NCI-H2081 treated with DMSO at 0.1 percent for 48 hours (cell line): ENCODE results near the gene TOGARAM2.
"Not testable (repeated sequence)": the region's sequence is repeated elsewhere in the genome, so short reads cannot be mapped to it uniquely, and the experiment has no call there.

Experiments
- DNase-seq: peaks from one replicate; lab custom pipeline; 2025; lab: John Stamatoyannopoulos, UW

Gene TOGARAM2

GRCh38 chr2:29072971-29073725 lies 92.0 kb downstream of the TOGARAM2 start:
- DNase-seq = no peak

DNA sequence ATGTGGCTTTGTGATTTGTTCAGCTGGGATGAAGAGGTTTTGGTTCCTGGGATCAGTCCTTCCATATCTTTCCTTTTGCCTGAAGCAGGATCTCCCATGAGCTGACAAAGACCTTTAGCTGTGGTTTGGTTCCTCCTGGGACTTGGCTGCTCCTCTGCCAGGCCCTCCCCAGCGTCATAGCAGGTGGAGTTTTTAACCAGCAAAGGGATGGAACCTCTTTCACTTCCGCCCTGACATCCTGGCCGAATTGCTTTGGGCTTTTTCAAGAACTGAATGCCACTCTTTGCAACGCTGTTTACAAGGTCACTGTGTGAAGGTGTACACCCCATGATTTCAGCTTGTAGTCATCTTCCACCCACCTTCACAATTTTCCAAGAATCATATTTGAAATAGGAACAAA lies 92.8 kb downstream of the TOGARAM2 start:
- DNase-seq = no peak

DNA sequence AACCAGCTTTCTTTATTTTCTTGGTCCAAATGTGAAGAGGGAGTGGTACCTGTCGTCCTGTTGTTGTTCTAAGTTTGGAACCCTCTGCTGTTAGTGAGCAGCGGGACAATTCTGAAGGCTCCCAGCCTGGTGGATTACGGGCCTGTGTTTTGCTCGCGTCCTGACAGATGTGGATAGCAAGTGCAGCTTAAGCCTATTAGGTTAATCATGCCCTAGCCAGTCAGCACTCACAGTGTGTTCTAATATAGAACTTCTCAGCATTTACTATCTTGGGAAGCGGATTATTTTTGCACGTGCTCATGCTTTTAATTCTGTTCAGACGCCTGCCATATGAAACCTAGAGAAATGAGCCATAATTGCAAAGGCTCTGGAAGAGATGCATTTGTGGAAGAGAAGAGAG lies 93.3 kb downstream of the TOGARAM2 start, which contains the start of gene PCARE:
Gene PCARE, minus strand, starts transcription at position 113 of the 400 bp plus-strand sequence. CDS start 262 bp downstream, outside the sequence.
- no peak for DNase-seq

DNA sequence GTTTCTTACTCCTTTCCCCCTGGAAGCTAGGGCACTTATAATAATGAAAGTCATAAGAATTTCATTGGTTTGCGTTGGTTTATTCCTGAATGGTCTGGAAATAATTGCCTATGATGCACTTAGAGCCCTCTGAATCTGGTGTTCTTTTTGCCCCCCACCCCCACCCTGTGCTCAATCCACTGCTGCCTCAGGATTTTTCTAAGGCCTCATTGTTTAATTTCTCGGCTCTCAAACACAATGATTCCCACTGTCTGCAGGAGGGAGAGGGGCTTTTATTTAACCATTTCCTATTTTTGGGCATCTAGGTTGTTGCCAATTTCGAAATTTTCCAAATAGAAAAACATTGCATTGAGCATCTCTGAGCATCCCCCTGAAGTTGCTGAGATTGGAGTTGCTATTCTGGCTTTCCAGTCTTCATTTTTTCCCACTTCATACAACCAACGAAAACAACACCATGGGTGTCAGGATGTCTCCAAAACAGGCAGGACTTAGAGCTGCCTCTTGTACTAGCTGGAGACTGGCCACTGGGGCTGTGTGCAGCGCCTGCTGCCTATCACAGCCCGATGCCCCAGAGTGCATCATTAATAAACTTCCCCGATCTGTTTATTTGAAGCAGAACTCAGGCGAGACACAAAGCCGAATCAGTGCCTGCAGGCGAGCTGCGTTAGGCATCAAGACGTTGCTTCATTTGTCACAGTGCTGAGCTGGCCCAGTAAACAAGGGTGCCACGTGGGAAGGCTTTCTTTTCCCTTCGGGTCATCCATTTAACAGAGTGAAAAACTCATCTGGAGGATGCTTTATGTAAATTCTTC lies 95.0 kb downstream of the TOGARAM2 start:
- no peak for DNase-seq

- DNase-seq = no peak
Measured at GRCh38 chr2:29079887-29080286, 98.8 kb downstream of the TOGARAM2 start.

GRCh38 chr2:29080886-29081743 lies 100.0 kb downstream of the TOGARAM2 start:
- DNase-seq = no peak

GRCh38 chr2:29082804-29083495 lies 101.9 kb downstream of the TOGARAM2 start:
- DNase-seq = no peak

GRCh38 chr2:29084554-29084953 lies 103.5 kb downstream of the TOGARAM2 start:
- no peak for DNase-seq

- DNase-seq = not testable (repeated sequence)
Measured at GRCh38 chr2:29090311-29090710, 109.2 kb downstream of the TOGARAM2 start.

- DNase-seq = no peak
Measured at GRCh38 chr2:29096969-29097368, 115.9 kb downstream of the TOGARAM2 start.

- DNase-seq = no peak
Measured at GRCh38 chr2:29097569-29097968, 116.5 kb downstream of the TOGARAM2 start.

DNA sequence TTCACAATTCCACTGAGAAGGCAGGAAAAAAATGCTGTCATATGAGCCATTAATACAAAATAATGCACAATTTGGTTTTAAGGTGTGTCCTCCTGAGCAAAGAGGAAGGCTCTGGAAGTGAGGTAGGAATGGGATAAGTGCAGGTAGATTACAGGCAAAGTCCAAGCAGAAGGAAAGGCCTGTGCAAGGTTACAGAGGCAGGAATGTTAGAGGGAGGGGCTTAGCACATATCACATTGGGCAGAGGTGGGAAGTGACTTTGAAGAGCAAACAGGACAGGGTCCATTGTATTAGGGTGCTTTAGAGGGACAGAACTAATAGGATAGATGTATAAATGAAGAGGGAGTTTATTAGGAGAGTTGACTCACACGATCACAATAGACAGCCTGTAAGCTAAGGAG lies 119.5 kb downstream of the TOGARAM2 start:
- no peak for DNase-seq
